Stimulated activated CD8-positive, alpha-beta memory T cell treated with anti-CD3 and anti-CD28 coated beads, Interleukin-4, amount 100 ng/mL, for 48 hours (primary cell): ENCODE measurements around the gene FAM43B.

Experiments used
- DNase-seq: peaks from one replicate; pipeline ENCODE4 v3.0.0-alpha.2; 2020

Gene FAM43B

GRCh38 chr1:20593756-20594155 is 41.4 kb downstream of the FAM43B start:
- DNase-seq = no peak

- DNase-seq = no peak
Measured at GRCh38 chr1:20594746-20595145, 42.4 kb downstream of the FAM43B start.

GRCh38 chr1:20596106-20596505 is 43.7 kb downstream of the FAM43B start:
- no peak for DNase-seq

- no peak for DNase-seq
Measured at GRCh38 chr1:20597650-20598049, 45.3 kb downstream of the FAM43B start.

GRCh38 chr1:20600156-20600555 is 47.8 kb downstream of the FAM43B start:
- DNase-seq = no peak

- DNase-seq = no peak
Measured at GRCh38 chr1:20601129-20601825, 48.9 kb downstream of the FAM43B start.

- no peak for DNase-seq
Measured at GRCh38 chr1:20602851-20603450, 50.6 kb downstream of the FAM43B start.

GRCh38 chr1:20603504-20604464 is 51.4 kb downstream of the FAM43B start:
- DNase-seq = no peak
